ENCODE data around the gene RYR1.
"Not testable (repeated sequence)": the region's sequence is repeated elsewhere in the genome, so short reads cannot be mapped to it uniquely, and the experiment has no call there.

Gene RYR1

DNA sequence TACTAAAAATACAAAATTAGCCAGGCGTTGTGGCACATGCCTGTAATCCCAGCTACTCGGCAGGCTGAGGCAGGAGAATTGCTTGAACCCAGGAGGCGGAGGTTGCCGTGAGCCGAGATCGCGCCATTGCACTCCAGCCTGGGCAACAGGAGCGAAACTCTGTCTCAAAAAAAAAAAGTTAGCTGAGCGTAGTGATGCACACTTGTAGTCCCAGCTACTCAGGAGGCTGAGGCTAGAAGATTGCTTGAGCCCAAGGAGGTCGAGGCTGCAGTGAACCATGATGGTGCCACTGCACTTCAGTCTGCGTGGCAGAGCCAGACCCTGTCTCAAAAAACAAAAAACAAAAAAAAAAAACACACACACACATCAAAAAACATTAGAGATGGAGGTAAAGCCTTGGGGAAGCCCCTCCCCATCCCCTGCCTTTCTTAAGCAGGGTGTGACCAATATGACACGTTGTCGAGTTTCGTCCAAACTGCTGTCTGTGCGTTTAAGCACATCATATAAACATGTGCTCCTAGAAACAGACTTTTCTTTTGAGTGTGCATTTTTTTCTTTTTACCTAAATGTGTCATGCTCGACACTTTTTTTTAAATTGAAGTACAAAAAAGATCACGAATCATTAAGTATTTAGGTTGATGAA, 6.3 kb upstream of the RYR1 start:
- DNase-seq (ENCODE audit: low spot score) = not testable (repeated sequence)

GRCh38 chr19:38429055-38429810, 4.3 kb upstream of the RYR1 start:
- DNase-seq (ENCODE audit: low spot score) = no peak

- no peak for DNase-seq (ENCODE audit: low spot score)
These were observed 3.7 kb upstream of the RYR1 start for GRCh38 chr19:38429811-38430156.

- DNase-seq (ENCODE audit: low spot score) = no peak
These were observed 2.6 kb upstream of the RYR1 start for GRCh38 chr19:38430931-38431330.

- no peak for DNase-seq (ENCODE audit: low spot score)
These were observed 1.1 kb downstream of the RYR1 start for GRCh38 chr19:38434549-38435051.

- no peak for DNase-seq (ENCODE audit: low spot score)
These were observed 3.8 kb downstream of the RYR1 start for GRCh38 chr19:38437295-38437694.

DNA sequence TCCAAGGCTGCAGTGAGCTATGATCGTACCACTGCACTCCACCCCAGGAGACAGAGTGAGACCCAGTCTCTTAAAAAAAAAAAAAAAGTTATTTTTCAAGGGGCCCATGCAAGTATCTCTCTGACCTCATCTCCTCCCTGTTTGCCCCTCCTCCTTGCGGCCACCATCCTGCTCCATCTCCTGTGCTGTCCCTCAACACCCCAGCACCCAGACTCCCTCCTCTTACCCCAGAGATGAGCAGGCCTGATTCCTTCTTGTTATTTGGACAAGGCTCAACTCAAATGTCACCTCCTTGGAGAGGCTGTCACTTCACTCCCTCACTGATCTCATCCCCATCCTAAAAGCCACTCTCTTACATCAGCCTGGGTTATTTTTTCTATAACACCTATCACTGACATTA, 4.4 kb downstream of the RYR1 start:
- no peak for DNase-seq (ENCODE audit: low spot score)

DNA sequence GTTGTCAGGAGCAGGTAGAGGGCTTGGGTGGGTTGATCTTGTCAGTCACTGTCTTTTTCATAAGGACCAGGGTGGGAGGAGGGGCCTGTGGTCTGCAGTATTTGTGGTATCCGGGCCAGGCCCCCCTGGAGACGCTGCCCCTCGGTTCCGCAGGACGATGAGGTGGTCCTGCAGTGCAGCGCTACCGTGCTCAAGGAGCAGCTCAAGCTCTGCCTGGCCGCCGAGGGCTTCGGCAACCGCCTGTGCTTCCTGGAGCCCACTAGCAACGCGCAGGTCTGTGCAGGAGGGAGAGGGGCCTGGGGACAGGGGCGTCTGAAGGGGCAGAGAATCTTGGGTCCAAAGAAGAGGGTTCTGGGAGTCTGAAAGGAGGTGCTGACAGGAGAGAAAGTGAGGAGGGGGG, 7.1 kb downstream of the RYR1 start:
- DNase-seq (ENCODE audit: low spot score) = no peak

DNA sequence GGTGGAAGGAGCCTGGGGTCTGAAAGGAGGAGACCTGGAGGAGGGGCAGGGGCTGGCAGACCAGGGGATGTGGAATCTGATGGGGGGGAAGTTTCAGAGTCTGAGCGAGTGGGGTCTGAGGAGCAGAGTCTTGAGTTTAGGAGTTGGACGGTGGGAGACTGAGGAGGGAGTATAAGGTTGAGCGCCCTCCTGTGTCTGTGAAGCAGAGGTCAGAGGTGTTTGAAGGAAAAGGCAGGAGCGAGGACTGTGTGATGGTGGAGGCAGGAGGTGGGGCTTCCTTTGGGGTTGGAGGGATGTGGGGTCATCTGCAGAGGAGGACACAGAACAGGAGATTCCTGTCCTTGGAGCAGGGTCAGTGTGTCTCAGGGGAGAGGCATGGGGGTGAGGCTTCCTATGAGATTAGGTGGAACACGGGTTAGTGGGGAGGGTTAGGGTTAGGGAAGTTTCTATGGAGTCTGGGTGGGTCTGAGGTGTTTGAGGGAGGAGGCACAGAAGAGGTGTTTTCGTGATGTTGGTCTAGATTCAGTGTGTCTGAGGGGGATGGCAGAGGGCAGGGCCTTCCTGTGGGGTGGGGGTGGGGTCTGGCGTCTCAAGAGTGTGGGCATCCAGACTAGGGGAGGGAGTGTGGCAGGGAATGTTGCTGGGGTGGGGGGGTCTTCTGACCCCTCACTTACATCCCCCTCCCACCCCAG, 8.3 kb downstream of the RYR1 start:
- no peak for DNase-seq (ENCODE audit: low spot score)

GRCh38 chr19:38442736-38443135, 9.2 kb downstream of the RYR1 start:
- no peak for DNase-seq (ENCODE audit: low spot score)

DNA sequence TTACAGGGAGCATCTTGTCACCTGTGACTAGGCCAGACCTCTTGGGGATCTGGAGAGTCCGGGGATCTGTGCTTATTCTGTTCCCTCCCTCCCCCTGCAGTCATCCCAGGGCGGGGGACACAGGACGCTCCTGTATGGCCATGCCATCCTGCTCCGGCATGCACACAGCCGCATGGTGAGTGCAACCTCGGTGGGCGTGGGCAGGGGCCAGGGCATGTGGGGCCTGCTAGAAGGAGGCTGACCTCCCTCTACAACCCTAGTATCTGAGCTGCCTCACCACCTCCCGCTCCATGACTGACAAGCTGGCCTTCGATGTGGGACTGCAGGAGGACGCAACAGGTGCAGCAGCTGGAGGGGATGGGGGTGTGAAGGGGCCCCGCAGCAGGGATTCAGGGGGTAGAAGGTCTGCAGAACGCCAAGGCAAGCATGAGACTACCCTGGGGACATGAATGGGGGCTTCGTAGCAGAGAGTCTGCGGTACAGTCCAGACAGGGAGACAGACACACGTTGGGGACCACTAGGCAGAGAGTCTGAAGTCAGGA, 10.0 kb downstream of the RYR1 start:
- DNase-seq (ENCODE audit: low spot score) = no peak

DNA sequence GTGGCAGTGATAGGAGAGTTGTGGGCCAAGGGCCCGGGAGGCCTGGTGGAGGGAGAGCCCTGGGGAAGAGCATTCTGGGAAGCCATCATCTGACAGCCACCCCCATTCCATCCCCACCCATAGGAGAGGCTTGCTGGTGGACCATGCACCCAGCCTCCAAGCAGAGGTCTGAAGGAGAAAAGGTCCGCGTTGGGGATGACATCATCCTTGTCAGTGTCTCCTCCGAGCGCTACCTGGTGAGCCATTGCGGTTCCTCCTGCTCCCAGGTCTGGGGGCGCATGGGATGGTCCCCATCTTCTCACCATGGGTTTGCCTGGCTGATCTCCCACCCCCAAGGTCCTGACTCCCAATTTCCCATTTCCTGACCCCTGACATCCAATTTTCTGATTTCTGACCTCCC, 10.5 kb downstream of the RYR1 start:
- DNase-seq (ENCODE audit: low spot score) = no peak

DNA sequence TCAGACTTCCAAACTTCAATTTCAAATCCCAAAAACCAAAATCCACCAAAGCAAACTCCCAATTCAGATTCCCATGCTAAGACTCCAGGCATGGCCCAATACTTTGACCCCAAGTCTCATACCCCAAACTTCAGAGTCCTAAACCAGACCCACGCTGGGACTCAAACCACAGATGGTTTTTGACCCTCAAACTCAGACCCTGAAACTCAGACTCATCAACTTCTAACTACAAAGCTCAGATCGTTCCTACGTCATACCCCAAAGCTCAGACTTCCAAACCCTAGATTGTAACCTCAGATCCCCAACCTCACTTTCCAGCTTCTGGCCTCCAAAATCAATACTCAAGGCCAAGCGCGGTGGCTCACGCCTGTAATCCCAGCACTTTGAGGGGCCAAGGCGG, 11.9 kb downstream of the RYR1 start:
- DNase-seq (ENCODE audit: low spot score) = no peak

DNA sequence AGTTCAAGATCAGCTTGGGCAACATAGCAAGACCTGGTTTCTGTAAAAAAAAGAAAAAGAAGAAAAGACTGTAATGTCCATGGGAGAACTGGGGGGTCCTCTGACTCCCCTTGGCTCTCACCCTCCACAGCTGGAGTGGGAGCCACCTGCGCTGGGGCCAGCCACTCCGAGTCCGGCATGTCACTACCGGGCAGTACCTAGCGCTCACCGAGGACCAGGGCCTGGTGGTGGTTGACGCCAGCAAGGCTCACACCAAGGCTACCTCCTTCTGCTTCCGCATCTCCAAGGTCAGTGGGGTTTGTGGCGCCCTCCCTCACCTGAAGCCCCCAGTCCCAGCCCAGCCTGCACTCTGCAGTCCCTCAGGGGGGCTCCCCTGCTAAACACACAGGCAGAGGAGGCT, 14.7 kb downstream of the RYR1 start:
- DNase-seq (ENCODE audit: low spot score) = no peak

DNA sequence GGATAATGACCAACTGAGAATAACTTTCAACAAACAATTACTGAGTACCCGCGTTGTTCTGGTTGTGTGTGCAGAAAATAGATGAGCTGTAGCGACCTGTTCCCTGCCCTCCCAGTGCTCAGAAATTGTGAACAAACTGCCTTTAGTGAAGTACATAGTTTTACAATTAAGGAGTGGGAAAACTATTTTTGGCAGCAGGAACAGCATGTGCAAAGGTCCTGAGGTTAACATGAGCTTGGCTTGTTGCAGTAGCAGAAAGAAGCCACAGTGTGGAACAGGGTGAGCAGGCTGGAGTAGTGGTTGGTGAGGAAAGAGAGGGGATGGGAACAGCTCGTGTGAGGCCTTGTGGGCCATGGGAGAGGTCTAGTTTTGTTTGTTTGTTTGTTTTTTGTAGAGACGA, 16.0 kb downstream of the RYR1 start:
- DNase-seq (ENCODE audit: low spot score) = no peak

DNA sequence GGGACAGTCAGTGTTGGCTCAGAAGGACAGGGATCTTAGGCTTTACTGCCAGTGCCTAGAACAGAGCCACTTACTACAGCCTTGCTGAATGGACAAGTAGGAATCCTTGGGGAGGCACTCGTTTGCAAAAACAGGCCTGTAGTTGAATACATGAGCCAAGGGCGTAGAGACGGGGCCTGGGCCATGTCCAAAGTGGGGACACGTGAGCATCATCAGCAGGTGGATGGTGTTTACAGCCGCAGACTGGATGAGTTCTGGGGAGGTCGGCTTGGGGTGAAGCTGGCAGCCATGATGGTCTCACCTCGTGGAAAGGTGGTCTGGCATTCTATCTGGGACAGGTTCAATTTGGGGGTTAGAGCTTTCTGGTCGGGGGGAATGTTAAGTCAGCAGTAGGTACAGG, 17.5 kb downstream of the RYR1 start:
- DNase-seq (ENCODE audit: low spot score) = no peak

- DNase-seq (ENCODE audit: low spot score) = no peak
These were observed 18.1 kb downstream of the RYR1 start for GRCh38 chr19:38451629-38452028.

DNA sequence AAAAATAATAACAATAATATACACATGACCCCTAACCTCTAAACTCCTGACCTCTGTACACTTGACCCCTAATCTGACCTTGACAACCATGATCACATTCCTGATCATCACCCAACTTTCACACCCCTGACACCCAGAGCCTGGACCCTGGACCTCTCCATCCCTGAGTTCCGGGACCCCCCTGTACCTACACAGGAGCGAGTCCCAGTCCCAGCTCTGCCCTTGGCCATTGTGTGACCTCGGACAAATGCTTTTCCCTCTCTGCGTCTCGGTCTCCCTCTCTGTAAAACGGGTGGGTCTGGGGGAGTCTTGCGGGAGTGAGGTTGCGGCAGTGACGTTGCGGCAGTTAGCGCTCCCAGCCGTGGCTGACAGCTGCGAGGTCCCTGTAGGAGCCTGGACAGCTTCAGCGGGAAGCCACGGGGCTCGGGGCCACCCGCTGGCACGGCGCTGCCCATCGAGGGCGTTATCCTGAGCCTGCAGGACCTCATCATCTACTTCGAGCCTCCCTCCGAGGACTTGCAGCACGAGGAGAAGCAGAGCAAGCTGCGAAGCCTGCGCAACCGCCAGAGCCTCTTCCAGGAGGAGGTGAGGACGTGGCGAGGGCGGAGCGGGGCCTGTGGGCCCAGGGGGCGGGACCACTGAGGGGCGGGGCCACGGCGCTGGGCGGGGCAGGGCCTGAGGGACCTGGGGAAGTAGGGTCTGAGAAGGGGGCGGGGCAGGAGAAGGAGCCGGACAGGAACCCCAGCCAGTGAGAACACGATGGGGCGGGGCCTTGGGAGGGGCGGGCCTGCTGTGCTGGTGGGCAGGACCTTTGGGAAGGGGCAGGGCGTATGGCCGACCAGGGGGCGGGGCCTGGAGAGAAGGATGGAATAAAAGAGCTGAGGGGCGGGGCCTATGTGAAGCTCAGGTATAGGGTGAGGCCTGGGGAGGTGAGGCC, 19.2 kb downstream of the RYR1 start:
- no peak for DNase-seq (ENCODE audit: low spot score)

- DNase-seq (ENCODE audit: low spot score) = no peak
These were observed 20.1 kb downstream of the RYR1 start for GRCh38 chr19:38453596-38453995.

DNA sequence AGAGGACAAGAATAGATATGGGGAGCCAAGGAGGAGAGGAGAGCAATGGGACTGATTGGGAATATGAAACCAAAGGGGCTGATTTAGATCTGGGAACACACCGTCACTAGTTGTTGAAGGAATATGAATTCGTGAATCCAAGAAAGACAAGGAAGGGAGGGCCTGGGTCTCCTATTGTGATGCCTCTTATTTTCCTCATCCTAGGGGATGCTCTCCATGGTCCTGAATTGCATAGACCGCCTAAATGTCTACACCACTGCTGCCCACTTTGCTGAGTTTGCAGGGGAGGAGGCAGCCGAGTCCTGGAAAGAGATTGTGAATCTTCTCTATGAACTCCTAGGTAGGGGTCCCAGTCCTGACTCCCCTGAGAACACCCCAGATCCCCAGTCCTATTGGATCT, 21.5 kb downstream of the RYR1 start:
- DNase-seq (ENCODE audit: low spot score) = no peak

DNA sequence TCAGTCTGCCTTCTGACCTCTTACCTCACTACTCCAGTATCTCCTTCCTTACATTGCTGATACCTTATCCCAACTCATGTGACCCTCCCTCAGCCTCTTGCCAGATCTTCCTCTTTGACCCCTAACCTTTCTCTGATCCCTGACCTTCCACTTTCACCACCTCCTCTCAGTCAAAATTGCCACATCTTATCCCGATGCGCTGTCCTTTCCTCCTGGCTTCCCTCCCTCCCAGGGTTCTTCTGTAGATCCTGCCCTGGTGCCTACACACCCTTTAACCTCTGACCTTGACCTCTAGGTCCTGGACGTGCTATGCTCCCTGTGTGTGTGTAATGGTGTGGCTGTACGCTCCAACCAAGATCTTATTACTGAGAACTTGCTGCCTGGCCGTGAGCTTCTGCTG, 23.7 kb downstream of the RYR1 start:
- no peak for DNase-seq (ENCODE audit: low spot score)
